ENCODE measurements around the gene CDKN2A.

CDKN2A gene

DNA sequence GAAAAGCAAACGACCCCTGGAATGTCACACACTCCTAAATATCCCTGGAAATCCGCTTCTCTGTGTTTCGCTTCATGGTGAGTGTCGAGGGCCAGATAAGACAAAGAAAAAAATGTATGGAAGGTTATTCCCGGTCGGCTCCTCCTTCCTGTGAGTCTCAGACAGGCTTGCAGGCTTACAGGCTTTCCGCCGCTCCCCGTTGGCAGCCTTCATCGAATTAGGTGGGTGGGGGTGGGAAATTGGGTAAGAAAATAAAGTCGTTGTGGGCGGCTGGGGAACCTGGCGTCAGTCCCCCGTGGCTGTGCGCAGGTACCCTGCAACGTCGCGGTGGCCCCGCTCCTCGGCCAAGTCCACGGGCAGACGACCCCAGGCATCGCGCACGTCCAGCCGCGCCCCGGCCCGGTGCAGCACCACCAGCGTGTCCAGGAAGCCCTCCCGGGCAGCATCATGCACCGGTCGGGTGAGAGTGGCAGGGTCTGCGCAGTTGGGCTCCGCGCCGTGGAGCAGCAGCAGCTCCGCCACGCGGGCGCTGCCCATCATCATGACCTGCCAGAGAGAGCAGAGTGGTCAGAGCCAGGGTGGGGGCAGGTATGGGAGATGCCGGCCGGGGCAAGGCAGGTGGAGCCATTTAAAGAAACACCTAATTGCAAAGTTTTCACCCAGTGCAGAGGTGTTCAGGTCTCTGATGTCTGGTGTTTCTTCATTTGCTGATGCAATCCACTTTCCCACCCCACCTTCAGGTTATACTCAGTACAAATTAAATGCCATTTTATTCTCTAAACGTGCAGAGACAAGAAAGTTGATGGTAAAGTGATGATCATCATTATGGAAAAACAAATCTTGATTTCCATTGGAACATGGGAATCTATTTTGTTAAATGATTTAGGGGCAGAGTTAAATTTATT is 11.8 kb upstream of the CDKN2A start:
- peak; percentile 43 for DNase-seq

DNA sequence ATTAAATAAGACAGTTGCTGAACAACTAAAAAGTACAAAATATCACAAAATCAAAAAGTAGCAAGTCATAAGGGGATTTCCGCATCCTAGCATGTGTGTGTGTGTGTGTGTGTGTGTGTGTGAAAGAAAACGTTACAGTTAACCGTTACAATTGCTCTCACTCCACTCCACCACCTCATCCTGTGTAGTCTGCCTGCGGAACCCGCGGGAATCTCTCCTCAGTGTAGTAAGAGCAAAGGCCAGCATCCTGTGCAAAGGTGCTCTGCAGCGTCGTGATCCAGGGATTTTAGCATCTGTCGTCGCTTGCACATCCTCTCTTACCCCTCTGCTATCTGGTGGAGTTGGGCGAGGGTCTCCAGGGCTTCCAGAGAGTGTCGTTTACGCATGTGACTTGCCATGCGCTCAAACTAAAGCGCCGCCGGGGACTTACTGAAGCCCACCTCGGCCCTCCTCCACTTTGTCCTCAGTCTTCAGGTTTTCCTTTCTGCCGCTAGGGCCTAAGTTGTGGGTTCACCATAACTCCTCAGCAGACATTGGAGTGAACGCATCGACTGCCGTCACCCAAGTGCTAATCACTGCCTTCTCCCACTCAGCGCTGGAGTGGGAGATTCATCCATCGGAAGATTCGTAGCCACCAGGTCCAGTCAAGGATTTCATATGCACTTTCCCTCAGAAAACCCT is 11.0 kb upstream of the CDKN2A start:
- no peak for DNase-seq

DNA sequence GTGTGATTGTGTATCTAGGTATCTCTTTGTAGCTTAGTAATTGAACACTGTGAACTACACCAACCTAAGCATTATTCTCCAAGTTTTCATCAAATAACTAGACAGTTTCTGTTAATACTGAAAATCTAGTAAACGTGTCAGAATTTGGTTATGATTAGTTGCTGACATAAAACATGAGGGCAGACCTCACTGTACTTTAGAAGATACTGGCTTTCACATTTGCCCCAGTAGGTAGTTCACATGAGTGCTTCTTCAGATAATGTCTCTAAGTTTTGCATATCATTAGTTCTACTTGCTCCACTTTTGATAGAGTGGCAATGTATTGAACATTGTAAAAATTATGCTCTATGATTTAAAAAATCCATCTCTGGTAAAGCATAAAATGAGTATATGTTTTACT is 7.8 kb upstream of the CDKN2A start:
- no peak for DNase-seq

DNA sequence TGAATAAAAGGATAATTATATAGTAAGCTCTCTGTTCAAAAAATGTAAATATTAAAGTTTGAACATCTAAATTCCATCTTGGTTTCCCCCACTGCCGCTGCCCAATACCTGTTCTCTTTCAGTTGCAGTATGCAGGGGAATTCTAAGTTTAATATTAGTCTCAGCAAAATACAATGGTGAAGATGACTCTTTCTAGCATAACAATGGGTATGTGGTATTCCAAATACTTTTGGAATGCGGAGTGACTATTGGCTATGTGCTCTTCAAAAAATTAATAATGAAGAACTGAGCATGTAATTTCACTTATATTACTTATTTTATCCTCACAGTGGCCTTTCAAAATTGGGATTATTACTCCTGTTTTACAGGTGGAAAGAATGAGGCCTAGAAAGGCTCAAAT is 3.8 kb upstream of the CDKN2A start:
- no peak for DNase-seq

DNA sequence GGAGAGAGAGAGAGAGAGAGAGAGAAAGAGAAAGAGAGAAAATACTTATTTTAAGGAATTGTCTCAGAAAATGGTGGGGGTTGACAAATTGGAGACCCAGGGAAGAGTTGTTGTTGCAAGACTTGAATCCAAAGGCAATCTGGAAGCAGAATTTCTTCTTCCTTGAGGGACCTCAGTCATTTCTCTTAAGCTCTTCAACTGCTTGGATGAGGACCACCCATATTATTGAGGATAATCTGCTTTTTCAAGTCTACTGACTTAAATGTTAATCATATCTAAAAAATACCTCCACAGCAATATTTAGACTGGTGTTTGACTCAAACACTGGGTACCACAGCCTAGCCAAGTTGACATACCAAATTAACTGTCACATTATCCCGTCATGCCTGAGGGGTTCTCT is 3.3 kb upstream of the CDKN2A start:
- no peak for DNase-seq

DNA sequence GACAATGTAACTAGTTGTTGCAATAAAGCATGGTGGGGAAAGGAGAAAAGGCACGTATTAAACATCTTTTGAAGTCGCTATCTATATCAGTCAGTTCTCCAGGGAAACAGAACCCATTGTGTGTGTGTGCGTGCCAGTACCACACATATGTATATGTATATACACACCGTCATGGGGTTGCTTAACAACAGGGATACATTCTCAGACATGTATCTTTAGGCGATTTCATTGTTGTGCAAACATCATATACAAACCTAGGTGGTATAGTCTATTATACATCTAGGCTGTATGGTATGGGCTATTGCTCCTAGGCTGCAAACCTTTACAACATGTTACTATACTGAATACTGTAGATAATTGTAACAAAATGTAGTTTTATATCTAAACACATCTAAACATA is 2.7 kb upstream of the CDKN2A start:
- no peak for DNase-seq

DNA sequence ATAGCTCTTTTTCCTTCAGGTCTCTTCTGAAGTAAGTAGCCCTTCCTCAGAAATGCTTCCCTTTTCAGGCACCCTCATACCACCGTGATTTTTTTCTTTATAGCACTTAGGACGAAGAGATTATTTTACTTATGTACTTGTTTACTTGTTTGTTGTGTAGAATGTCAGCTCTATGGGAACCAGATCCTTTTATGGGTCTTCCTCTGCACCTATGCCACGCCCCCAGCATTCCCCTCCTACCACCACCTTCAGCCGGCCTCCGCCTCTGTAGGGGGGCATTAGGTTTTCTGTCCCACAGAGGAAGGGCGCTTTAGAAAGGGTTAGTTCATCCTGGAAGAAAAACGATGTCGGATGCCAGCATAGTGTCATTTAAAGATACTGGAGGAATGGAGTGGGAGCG is 2.2 kb upstream of the CDKN2A start:
- no peak for DNase-seq

DNA sequence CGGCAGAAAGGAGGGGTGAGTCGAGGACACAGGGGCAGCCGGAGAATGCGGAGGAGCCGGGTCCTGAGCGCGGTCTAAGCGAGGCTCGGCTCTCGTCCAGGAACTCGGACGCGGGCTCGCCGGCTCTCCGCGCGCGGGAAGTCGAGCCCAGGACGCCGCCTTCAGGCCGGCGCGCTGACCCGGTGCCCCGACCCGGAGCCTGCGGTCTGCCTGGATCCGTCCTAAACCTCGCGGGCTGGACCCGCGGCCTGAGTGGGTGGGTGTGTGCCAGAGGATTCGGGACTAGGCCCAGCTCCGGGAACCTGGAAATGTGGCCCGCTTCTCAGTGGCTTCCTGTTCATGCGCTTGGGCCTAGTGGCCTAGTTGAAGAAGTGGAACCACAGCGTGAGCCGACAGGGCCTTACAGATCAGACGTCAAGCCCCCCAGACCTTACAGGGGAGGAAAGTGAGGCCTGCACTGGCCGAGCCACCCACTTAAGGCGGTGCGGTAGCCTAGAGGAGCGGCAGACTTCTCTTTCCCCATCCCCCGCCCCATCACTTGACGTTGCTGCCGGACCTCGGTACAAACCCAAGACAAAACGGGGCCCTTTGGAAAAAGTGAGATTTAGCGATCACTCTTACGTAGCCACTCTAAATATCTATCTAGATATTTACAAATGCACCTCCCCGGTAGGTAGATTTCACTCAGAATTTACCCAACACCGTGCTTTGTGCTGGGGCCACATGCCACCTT is 1.6 kb upstream of the CDKN2A start:
- peak; percentile 41 for DNase-seq

DNA sequence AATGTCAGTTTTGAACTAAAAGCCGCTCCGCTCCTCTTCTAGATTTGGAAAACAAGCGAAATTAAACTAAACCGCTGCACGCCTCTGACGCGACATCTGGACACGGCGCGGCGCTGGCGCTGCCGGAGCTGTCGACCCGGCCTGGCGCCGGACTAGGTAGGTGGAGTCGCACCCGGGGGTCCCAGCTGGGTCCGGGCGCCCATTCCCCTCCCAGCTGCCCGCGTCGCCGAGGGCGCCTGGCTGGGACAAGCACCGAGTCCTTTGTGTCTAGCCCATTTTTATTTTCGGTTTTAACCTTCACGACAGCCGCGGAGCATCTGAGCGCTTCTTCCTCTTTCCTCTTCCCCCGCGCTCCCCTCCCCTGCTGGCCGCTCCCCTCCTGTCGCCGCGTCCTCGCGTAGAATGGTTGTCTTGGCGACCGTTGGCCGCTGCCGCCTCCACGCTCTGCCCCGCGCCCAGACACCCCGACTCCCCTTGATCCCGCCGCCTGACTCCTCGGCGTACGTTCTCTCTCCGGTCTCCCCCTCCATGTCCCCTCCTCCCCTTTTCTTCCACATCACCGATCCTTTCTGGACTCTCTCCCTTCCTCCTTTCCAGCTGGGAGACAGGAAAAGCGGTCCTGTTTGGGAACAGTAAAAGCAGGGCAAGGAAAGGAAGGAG is 944 bp upstream of the CDKN2A start:
- DNase-seq, result peak; percentile 64

DNA sequence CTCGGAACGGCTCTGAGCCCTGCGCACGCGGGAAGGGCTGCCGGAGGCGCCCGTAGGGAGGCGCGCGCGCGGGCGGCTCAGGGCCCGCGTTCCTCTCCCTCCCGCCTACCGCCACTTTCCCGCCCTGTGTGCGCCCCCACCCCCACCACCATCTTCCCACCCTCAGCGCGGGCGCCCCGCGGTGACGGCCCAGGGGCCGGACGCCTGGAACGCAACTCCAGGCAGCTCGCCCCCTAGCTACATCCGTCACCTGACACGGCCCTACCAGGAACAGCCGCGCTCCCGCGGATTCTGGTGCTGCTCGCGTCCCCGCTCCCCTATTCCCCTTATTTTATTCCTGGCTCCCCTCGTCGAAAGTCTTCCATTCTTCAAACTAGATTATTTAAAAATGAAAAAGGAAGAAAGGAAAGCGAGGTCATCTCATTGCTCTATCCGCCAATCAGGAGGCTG is 389 bp upstream of the CDKN2A start, which contains the start of gene CDKN2B-AS1:
Gene CDKN2B-AS1, plus strand, starts transcription at position 236 of the 450 bp plus-strand sequence.
- peak; percentile 64 for DNase-seq

DNA sequence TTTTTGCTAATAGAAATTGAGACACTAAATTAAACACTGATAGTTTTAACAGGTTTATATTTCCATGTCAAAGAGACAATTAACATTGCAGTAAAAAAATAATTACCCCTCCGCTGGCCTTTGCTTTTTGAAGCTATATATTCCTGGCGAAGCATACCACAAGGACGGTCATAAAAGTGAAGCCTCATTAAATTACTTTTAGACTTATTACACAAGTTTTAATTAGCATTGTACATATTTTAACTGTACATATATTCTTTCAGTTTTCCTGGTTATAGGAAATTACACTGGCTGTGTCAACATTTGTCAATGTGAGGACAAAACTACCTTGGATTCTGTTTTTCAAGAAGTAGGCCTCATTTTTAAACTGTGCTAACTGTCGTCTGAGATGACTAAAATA is 1.2 kb downstream of the CDKN2A start:
- no peak for DNase-seq

DNA sequence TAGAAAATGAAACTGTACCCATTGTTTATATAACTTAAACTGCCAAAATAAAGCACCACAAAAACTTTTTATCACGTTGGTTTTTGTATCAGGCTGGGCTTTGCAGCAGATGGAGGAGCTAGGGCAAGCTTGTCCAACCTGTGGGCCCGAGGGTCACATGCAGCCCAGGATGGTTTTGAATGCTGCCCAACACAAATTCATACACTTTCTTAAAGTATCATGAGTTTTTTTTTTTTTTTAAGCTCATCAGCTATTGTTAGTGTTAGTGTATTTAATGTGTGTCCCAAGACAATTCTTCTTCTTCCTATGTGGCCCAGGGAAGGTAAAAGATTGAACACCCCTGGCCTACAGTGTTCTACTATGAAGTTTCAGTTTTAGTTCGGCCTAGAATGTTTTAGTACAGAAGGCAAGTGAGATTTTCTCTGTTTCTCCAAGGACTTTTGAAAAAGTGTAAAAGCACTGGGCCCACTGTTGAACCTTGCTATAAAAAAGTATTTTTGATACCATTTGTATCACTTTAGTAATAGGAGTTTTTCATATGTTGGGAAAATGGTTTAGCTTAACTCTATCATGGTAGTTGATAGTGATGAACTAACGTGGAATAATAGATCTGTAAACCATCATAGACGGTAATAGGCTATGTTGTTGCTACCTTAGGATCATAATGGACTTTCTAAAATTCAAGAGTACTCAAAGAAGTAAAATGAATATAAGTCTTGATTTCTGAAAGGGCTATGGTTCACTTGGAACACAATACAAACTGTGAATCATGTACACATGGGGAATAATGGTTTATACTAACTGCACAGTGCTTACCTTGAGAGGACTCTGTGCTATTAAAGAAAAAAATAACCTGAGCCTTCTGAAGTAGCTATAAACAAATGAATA is 2.9 kb downstream of the CDKN2A start:
- no peak for DNase-seq

DNA sequence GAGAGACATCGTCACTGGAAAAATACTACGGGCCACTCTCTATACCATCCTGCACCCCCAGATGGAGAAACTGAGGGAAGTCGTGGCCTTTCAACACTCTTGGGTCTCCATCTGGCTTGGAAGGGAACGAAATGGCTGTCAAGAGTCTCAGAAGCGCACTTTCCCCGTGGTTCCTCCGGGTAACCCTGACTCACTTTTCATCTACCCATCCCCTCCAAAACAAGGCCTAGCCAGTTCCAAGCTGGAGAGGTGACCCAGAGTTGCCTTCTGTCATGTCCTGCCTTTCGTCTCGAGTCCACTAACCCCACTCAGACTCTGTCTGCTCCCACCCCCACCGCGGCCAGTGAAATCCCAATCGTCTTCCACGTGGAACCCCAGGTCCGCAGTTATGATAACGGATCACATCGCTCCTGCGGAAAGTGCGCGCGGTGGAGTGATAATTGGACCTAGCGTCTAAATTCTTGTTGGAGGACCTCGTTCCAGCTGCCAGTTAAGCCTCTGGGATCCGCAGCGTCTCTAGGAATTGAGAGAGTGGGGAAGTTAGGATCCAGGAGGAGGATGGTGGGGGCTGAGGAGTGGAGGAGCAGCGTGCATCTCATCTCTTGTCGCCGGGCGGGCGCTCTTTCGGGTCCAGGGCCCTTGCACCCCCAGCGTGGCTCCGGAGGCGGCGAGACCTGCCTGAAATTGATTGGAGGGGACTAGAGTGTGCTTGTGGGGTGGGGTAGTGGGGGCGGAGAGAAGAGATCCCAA is 4.6 kb downstream of the CDKN2A start:
- DNase-seq, result no peak

DNA sequence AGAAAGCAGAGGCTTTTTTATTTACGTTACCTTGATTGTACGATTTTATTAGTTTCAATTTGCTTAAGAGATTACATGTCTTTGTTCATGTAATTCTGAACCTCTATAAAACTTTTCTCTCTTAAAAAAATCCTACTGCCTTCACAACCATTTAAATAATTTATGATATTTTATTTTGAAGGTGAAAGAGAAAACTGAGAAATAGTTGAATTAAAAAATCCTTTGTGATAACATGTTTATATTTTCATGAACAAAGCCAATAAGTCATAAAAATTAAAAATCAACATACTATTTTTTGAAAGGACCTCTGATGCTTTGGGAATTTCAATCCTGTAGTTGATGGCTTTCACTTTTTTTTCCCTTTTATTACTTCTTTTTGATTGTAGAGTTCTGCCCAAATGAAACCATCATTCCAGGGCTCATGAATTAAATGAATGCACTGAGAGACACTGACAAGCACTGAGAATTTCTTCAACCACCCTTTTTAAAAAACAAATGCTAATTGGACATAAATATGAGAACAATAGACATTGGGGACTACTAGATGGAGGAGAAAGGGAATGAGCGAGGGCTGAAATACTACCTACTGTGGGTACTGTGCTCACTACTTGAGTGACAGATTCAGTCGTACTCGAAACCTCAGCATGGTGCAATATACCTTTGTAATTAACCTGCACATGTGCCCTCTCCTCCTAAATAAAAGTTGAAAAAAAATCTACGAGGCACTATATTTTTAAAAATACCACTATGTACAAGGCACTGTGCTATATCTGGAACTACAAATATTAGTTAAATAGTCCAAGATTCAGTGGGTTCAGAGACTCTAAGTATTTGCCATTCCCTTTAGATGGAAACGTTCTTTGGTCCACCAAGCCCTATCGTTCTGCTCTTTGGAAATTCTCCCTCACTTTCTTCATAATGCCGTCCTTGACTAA is 5.9 kb downstream of the CDKN2A start:
- DNase-seq, result no peak

DNA sequence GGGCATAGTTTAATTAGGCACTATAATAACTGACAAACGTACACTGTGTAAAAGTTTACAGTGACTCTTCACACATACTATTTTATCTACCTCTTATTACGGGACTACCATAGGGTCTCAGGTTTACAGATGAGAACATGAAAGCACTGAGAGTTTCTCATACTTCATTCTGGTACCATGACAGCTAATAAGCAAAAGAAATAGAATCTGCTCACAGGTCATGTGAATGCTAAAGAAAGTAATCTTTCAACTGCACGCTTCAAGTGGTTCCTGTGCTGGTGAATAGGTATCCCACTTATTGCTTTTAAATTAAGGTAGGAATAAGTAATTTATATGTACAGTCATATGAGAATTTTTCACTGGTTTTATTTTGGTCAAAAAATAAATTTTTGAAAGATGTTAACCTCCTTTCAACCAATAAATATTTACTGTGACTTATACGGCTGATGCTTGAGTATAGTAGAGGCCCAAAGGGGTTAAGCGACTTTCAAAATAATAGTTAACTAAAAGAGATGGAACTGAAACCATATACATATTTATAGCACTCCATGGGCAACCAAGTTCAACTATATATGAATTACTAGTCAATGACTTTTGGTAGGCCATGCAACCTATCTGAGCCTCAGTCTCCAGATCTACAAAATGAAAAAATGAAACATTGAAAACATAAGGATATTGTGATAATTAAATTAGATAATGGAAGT is 8.1 kb downstream of the CDKN2A start:
- no peak for DNase-seq

DNA sequence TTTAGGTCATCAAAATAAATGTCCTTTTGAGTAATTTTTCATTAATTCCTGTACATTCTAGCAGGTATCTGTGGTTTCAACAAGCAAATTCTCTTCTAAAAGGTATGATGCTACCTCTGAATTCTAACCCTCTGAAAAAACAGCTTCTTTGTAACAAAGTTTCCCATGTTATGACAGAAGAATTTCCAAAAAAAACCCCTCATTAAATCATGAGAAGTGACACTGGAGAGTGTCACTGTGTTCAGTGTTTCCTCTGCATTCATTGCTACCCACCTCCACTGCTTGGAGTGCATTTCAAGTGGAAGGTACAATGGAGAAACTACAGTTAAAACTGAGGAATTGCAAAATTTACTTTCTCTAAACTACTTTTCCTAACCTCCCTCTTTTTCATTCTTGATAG is 10.1 kb downstream of the CDKN2A start:
- no peak for DNase-seq

DNA sequence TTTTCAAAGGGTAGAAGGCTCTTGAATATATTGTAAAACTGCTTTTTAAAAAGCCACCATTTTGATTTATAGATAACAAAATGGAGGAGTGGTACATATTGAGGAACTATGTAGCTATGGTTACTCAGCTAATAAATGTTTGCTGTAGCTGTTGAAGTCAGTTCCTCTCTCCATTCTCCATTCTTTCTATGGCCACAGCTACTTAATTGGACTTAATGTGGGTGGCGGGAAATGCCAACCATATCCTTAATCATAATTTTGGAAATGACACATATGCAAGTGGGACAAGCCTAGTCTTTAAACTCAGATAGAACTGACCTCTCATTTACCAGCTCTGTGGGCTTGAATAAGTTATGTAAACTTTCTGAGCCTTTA is 10.6 kb downstream of the CDKN2A start:
- no peak for DNase-seq

DNA sequence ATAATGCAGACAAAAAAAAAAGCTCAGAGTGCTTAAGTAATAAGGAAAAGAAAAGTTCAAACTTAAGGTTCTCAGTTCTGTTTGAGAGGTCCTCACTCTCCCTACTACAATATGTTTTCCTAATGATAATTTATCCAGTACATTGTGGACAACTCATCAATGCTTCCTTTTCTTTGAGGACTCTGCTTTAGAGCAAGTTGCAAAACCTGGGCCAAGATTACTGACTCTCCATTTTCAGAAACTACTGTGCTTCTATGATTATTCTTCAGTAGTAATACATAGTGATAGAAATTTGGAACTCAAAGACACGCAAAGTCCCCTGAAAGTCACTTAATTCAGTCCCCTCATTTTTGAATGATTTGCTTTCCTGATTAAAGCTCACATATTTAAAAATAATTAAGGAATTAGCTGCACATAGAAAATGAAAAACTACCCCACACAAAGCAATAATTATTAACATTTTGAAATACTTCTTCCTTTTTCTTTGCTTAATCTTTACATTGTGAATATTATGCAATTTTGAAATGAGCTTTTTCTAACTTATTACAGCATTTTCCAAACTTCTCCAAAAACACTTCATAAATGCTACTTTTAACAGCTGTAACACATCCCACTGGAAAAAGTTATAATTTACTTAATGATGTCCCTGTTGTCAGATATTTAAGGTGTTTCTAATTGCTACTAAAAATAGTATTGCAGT is 11.2 kb downstream of the CDKN2A start:
- no peak for DNase-seq

All from fibroblast of skin of abdomen (primary cell).